ENCODE results near the gene CST5. TPM values are rescaled to one million over a fixed set of nuclear protein-coding genes. Genes with fewer than 3 reads are reported as not detected.

Gene CST5
- total and polyA plus RNA-seq, 2 experiments from 2014 or later = not detected

- Histone ChIP-seq H3K36me3 (ENCODE audit: insufficient read depth) (no peaks in the 10 kb centered on the region), H3K79me2 (replicated peaks; ENCODE audit: insufficient read depth) (no peaks in the 10 kb centered on the region), H3K9me2 (ENCODE audit: insufficient read depth) (no peaks in the 10 kb centered on the region), H3K27ac (ENCODE audit: low read depth) (no peak overlapping the region), H3K4me3 (no peak overlapping the region), H3K4me2 (no peak overlapping the region), H2AFZ (no peak overlapping the region), H3K4me1 (ENCODE audit: insufficient read depth) (no peaks in the 10 kb centered on the region), H4K20me1 (replicated peaks; ENCODE audit: insufficient read depth) (no peaks in the 10 kb centered on the region), H3F3A (replicated peaks; ENCODE audit: low read depth) (no peaks in the 10 kb centered on the region), H3K27me3 (ENCODE audit: insufficient read depth) (no peaks in the 10 kb centered on the region)
- no peak for ATAC-seq
- no peak overlapping the region for H3K4me3 Mint-ChIP-seq
- no peaks in the 10 kb centered on the region for H3K9me3 Mint-ChIP-seq
- no peaks in the 10 kb centered on the region; the same call in 2 of the 3 replicates for H3K36me3 Mint-ChIP-seq (ENCODE audit: low read depth)
- no peak overlapping the region for H3K27ac Mint-ChIP-seq
- no peaks in the 10 kb centered on the region for H3K4me1 Mint-ChIP-seq
- no peak for TF ChIP-seq EZH2phosphoT487 (IDR thresholded peaks at IDR 0.05; ENCODE audit: unreplicated experiment)
- no peak for TF ChIP-seq CTCF (conservative IDR thresholded peaks at IDR 0.05; ENCODE audit: low read depth in 2 of 2)
- TF ChIP-seq POLR2AphosphoS5 (IDR thresholded peaks at IDR 0.05; ENCODE audit: low read depth) = no peak
- no peak for TF ChIP-seq ETS1 (IDR thresholded peaks at IDR 0.05)
- no peak for TF ChIP-seq ZNF331 (CRISPR knock-in tag; IDR thresholded peaks at IDR 0.05; ENCODE audit: low read depth)
- no peaks in the 10 kb centered on the region for H3K27me3 Mint-ChIP-seq (ENCODE audit: insufficient read depth, low read depth, poor library complexity)
- no peak for DNase-seq (ENCODE audit: low spot score)
Measured at GRCh38 chr20:23923891-23924435, 44.4 kb upstream of the CST5 start.

GRCh38 chr20:23923311-23923710 lies 43.8 kb upstream of the CST5 start:
- Mint-ChIP-seq H3K36me3 (ENCODE audit: low read depth) (no peaks in the 10 kb centered on the region; the same call in 2 of the 3 replicates), H3K27me3 (ENCODE audit: insufficient read depth, low read depth, poor library complexity) (no peaks in the 10 kb centered on the region), H3K4me3 (no peak overlapping the region), H3K4me1 (peaks cover 4% of the 10 kb centered on the region), H3K9me3 (no peaks in the 10 kb centered on the region), H3K27ac (no peak overlapping the region)
- Histone ChIP-seq H3K9me2 (ENCODE audit: insufficient read depth) (no peaks in the 10 kb centered on the region), H4K20me1 (replicated peaks; ENCODE audit: insufficient read depth) (no peaks in the 10 kb centered on the region), H2AFZ (no peak overlapping the region), H3K4me3 (no peak overlapping the region), H3K79me2 (replicated peaks; ENCODE audit: insufficient read depth) (no peaks in the 10 kb centered on the region), H3K27ac (ENCODE audit: low read depth) (no peak overlapping the region), H3K4me2 (no peak overlapping the region), H3K36me3 (ENCODE audit: insufficient read depth) (no peaks in the 10 kb centered on the region), H3F3A (replicated peaks; ENCODE audit: low read depth) (no peaks in the 10 kb centered on the region), H3K27me3 (ENCODE audit: insufficient read depth) (no peaks in the 10 kb centered on the region), H3K4me1 (ENCODE audit: insufficient read depth) (peaks cover 3% of the 10 kb centered on the region; the same call in 1 of the 2 replicates)
- ATAC-seq (no peak), DNase-seq (ENCODE audit: low spot score) (no peak)
- TF ChIP-seq ZNF462 (CRISPR knock-in tag; IDR thresholded peaks at IDR 0.05) (no peak), CTCF (conservative IDR thresholded peaks at IDR 0.05; ENCODE audit: low read depth in 2 of 2) (no peak), ZNF114 (CRISPR knock-in tag; IDR thresholded peaks at IDR 0.05) (no peak), POLR2AphosphoS5 (IDR thresholded peaks at IDR 0.05; ENCODE audit: low read depth) (no peak), STAT1 (IDR thresholded peaks at IDR 0.05; ENCODE audit: unreplicated experiment) (no peak), JUNB (IDR thresholded peaks at IDR 0.05; ENCODE audit: unreplicated experiment) (no peak), EZH2phosphoT487 (IDR thresholded peaks at IDR 0.05; ENCODE audit: unreplicated experiment) (no peak), CREB1 (CRISPR knock-in tag; IDR thresholded peaks at IDR 0.05; ENCODE audit: low read depth) (no peak)
